Esophagus squamous epithelium (tissue), 4 donors: ENCODE results near the gene MAEA.

ENCODE experiments used
- POLR2A ChIP-seq, 4 donors: fragments of 450-650 bp; IDR thresholded peaks; one replicate each; pipeline ENCODE4 v1.6.1; 2017; ENCODE audit warnings: antibody characterized with exemption in 4 of 4, mild to moderate bottlenecking in 4 of 4, moderate library complexity in 3 of 4
- TF ChIP-seq, protein P1 (sequence below), 6 experiments: fragments of 450-650 bp in 4 of 6; fragments of 200-600 bp in 2 of 6; sonication (generic) in 2 of 6; IDR thresholded peaks; one replicate each; pipeline ENCODE4 v1.5.1; 2016 to 2019; ENCODE audit warnings: antibody characterized with exemption in 6 of 6, mild to moderate bottlenecking in 4 of 6, moderate library complexity in 4 of 6

DNA sequence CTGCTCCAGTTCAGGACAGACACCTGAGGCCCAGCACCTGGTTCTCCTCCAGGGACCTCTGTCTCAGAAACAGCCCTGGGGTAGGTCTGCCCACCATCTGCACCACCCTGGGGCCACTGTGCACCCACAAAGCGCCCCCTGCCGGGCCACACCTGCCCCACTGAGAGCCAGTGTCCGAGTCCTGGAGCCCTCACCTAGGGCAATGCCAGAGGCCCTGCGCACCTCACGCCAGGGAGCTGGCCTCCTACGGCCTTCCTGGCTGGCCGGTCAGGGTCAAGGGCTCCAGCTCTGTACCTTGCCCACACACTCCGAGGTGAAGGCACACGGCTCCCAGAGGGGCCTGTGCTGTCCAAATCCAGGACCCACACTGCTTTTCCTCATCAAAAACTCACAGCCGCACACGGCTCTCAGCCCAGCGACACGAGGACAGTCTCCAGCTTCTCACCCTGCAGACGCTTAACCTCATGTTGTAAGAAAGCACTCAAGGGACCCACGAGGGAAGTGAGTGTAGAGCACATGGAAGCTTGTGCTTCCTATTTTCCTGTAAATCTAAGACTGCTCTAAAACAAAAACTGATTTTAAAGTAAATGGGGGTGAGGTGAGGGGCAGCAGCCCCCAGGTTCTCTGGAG lies 46.1 kb upstream of the MAEA start:
- TF ChIP-seq, protein P1, sequence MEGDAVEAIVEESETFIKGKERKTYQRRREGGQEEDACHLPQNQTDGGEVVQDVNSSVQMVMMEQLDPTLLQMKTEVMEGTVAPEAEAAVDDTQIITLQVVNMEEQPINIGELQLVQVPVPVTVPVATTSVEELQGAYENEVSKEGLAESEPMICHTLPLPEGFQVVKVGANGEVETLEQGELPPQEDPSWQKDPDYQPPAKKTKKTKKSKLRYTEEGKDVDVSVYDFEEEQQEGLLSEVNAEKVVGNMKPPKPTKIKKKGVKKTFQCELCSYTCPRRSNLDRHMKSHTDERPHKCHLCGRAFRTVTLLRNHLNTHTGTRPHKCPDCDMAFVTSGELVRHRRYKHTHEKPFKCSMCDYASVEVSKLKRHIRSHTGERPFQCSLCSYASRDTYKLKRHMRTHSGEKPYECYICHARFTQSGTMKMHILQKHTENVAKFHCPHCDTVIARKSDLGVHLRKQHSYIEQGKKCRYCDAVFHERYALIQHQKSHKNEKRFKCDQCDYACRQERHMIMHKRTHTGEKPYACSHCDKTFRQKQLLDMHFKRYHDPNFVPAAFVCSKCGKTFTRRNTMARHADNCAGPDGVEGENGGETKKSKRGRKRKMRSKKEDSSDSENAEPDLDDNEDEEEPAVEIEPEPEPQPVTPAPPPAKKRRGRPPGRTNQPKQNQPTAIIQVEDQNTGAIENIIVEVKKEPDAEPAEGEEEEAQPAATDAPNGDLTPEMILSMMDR (IDR thresholded peaks at IDR 0.05): peak in 1 of 6 experiments; percentile 19
- no peak for TF ChIP-seq POLR2A (IDR thresholded peaks at IDR 0.05)
